ENCODE results near the gene RNF2.

- TF ChIP-seq CTCF (IDR thresholded peaks at IDR 0.05) (no peak), POLR2A (IDR thresholded peaks at IDR 0.05) (no peak)
These were observed 67.0 kb downstream of the RNF2 start for GRCh38 chr1:185112356-185112755.

Data from esophagus squamous epithelium (tissue), 4 donors.